HG02973 (cell line): ENCODE results near the gene ADARB1.

Experiments
- ATAC-seq: cut with Tn5 transposase; IDR thresholded peaks from one replicate; pipeline ENCODE4 v1.9.1; 2021; ENCODE audit warnings: moderate library complexity; ENCODE audit not compliant: unreplicated experiment

ADARB1 gene

DNA sequence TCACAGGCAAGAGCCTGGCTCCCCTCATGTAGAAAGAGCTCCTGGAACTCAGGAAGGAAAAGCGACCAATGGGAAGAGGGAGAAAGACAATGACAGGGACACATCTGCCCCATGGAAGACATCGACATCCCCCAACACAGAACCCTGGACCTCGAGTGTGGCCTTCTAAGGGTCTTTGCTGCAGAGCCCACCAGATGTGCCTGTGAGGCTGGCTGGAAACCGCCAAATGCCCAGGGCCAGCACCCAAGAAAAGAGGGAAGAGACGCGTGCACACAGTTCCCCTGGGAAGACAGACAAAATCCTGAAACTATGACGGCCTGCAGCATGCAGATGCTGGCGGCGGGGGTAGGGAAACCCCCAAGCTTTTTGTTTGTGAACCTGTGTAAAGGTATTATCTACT is 36.4 kb upstream of the ADARB1 start:
- ATAC-seq: no peak

DNA sequence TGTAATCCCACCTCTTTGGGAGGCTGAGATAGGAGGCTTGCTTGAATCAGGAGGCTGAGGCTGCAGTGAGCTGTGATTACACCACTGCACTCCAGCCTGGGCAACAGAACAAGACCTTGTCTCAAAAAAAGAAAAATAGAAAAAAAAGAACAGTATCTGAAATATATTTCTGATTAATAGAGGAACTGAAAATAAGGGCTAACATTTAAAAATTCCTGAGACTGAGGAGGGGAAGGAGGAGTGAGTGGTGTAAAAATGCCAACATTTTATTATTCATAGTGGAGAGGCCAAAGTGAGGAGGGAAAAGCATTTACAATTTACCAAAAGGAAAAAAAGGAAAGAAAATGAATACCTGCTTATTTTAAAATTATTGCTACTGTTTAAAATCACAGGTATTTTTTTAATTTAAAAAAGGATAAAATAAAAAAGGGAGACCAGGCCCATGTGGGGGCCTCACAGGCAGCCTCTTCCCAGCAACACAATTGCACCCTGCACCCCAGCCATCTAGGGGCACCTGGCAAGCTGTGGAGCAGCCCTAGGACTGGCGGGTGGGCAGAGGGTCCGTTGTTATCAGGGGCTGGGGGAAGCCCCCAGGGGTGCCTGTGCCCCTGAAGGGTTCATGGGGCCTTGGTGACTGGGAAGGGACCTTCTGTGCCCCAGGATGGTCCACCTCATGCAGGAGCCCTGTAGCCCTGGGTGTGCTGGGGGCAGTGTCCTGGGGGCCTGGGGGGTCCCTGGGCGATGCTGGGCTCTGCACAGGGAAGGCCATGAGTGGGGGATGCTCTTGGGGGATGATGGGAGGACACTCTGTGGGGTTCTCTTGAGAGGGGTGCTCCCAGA is 34.8 kb upstream of the ADARB1 start:
- no peak for ATAC-seq

DNA sequence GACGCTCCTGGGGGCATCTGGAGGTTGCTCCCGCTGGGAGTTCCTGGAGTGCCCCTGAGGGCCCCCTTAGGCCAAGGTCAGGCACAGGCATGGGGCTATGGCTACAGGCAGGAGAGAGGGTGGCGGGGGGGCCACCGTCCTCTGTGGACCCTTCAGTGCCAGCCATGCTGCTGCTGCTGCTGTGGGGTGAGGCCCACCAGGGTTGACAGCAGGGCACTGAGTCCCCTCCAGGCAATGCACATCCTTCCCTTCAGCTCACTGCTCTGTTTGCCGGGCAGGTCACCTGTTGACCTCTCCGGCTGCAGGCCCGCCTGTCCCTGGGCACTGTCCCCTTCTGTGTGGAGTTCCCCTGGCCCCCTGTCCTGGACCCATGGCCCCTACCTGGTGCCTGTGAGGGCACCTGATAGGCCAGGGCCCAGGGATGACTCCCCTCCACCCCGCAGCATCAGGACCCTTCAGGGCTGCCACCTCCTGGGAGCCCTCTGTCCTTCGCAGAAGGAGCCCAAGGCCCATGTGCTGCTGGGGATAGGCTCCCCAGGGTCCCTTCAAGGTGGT is 34.1 kb upstream of the ADARB1 start:
- no peak for ATAC-seq

DNA sequence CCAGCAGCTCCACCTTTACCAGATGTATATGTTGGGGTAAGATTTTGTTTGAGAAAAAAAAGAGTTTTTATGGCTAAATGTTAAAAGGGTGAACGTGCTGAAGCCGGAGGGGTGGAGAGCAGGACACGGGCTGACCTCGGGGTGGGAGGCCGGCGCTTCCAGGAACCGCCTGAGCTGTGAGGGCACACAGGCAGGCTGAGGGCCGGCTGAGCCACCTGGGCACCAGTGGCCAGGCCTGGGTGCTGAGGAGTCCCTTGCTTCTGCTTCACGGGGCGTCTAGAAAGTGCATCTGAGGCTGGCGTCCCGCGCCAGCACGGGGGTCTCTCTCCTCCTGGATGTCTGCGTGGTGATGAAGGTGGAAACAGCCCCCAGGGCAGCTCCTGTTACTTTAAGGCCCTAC is 33.6 kb upstream of the ADARB1 start:
- no peak for ATAC-seq

DNA sequence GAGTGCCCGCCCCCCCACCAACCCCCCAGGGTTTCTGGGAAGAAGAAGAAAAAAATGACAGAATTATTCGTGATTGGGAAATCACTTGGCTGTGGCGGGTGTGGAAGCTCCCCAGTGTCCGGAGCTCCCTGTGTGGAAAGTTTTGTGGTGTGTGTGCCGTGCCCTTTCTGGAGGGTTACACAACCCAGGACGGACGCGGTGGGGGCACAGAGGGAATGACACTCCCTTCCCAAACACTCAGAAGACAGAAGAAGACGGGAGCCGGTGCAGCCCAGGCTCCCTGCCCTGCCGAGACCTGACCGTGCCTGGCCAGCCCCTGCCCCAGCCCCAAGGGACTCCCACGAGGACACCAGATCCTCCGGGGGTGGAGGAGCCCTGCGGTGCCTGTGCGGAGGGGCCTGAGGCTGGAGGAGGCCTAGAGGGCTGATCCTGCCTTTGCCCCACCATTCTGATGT is 33.0 kb upstream of the ADARB1 start:
- ATAC-seq: no peak

DNA sequence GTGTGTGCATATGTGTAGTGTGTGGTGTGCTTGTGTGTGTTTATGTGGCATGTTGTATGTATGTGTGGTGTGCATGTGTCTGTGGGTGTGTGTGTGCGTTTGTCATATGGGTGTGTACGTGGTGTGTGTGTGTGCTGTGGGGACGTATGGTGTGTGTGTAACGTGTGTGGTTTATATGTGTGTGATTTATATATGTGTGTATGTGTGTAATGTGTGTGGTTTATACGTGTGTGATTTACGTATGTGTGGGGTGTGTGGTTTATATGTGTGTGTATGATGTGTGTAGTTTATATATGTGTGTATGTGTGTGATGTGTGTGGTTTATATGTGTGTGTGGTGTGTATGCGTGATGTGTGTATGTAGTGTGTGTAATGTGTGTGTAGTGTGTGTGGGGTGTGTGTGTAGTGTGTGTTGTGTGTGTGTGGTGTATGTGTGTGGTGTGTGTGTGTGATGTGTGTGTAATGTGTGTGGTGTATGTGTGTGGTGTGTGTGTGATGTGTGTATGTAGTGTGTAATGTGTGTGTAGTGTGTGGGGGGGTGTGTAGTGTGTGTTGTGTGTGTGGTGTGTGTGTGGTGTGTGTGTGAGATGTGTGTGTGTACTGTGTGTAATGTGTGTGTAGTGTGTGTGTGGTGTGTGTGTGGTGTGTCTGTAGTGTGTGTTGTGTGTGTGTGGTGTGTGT is 32.3 kb upstream of the ADARB1 start:
- ATAC-seq: no peak

DNA sequence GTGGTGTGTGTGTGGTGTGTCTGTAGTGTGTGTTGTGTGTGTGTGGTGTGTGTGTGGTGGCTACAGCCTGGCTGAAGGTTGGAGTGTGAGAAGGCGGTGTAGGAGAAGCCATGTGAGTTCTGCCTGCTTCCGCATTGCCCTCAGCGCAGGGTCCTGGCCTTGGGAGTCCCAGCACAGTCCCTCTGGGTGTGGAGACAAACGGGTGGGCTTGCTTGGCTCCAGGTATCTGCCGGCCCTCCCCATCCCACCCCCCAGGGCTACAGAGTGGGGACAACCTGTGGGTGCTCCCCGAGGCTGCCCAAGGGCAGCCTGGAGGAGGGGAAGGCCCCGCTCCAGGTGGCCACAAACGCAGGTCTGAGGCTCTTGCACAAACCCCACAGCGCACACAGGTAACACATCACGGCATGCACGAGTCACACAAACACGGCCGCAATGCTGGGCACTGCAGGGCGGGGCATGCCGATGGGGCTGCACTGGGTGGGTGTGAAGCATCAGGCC is 31.7 kb upstream of the ADARB1 start:
- ATAC-seq: no peak

DNA sequence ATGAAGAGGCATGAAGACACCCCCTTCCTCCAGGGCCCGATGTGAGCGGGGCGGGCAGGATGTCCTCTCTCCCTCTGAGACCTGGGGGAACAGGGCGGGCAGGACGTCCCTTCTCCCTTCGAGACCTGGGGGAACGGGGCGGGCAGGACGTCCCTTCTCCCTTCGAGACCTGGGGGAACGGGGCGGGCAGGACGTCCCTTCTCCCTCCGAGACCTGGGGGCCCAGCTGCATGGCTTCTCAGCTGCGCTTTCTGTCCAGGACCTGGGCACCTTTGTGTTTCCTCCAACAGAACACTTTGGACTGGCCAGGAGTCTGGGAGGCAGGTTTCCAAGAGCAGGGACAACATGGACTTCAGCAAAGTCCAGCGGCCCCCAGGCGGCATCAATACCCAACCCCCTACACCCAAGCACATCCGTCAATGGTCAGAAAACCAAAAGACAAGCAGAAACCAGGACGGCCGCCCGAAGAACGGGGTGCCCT is 30.8 kb upstream of the ADARB1 start:
- ATAC-seq: no peak

DNA sequence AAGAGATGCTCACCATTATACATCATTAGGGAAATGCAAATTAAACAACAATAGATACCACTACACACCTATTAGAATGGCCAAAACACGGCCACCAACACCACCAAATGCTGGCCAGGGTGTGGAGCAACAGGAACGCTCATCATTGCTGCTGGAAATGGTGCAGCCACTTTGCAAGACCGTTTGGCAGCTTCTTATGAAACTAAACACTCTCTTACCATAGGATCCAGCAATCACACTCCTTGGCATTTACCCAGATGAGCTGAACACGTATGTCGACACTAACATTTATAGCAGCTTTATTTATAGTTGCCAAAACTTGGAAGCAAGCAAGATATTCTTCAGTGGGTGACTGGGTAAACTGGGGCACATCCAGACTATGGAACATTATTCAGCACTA is 28.9 kb upstream of the ADARB1 start:
- no peak for ATAC-seq

DNA sequence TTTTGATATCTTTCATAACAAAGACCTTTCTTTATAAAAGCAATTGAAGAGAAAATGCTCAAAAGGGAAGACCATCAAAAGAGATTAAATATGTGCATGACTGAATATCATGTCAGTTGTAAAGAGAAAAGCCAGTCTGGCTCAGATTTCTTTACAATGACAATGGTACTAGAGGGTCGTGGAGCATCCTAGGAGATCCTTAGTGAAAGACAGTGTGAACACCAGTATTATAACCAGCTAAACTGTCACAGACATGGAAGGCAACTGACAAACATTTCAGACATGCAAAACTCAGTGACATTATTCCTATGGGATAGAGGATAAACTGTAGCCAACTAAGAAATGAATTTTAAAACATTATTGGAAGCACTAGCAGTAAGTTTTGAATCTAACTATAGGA is 27.1 kb upstream of the ADARB1 start:
- no peak for ATAC-seq

DNA sequence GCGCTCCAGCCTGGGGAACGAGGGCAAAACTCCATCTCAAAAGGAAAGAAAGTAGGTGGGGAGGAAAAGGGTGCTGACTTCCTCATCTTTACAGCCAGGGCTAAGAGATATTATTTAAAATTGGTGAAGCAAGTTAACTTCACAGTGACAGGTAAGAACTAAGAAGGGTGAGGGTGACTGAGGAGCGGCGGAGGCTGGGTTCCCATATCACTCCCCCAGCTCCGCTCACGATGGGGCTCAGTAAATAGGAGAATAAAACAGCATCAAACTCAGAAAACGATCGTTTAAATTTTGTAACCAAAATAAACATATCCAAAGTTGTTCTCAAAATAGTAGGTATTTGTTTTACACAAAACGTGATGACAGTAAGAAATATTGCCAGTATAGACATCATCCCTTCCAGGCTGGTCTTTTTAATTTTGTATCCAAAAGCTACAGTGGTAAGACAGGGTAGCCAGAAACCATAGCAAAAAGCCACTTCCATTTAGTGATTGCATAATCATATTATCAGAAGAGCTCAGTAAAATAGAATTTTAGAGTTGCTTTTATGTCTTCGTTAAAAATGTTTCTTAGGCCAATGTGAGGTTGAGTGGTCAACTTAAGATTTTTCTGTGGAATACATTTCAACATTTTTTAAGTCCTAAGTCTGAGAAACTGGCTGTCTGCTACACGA is 26.2 kb upstream of the ADARB1 start:
- ATAC-seq: no peak

DNA sequence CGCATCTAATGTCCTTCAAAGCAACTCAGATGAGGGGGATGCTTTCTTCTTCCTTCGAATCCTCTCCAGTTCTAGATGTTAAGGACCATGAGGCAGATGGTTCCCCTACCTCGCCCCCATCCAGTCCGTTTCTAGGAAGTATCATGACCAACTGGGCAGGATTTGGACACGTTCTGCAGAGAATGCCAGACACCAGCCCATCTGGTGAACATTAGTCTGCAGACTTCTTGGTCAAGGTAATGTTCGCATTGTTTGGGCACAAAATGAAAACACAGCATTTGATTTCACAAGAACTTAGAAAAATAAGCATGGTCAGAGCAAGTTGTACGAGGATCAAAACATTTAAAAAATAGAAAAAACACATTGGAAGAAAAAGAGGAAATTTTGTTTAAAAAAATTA is 25.4 kb upstream of the ADARB1 start:
- ATAC-seq: no peak

DNA sequence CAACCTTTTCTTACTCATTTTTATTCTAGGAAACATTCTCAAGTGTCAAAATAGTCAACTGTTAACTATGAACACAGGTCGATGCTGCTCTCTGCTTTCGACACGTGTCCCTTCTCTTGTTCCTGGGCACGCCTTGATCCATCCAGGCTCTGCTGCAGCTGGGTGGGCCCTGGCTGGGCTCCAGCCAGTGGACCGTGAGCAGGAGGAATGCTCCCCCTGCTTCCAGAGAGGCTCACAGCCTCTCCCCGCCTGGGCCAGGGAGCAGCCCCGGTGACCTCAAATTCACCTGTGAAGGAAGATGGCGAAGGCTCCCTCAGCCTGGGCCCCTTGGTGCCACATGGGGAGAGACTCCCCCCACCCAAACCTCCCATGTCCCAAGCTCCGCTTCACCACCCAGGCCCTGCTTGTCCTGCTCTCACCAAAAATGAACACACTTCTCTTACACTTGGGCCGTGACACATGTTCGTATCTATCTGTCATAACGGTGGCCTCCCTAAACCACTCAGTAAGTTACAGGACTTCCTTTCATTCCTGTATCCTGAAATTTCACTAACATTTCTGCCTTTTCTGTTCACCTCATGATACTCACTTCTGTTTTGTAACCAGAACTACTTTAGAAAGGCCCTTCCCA is 24.6 kb upstream of the ADARB1 start:
- ATAC-seq: no peak

DNA sequence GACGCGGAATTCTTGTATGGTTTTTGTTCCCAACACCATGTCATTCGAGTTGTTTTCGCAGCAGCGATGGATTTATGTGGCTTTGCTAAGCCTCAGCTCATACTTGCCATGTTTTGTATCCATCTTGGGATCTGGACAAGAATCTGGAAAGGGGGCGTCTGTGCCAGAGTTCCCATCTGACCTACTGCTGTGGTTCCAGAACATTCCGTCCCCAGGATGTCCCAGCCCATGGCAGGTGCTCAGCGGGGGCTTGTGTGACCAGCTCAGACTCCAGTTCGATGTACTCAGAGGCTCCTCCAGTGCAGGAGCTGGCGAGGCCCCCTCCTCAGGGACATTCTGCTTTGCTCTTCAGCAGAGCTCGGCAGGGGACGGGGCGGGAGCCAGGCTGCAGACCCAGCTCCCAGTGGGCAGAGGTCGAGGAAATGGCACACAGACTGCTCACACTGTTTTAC is 24.0 kb upstream of the ADARB1 start:
- no peak for ATAC-seq

DNA sequence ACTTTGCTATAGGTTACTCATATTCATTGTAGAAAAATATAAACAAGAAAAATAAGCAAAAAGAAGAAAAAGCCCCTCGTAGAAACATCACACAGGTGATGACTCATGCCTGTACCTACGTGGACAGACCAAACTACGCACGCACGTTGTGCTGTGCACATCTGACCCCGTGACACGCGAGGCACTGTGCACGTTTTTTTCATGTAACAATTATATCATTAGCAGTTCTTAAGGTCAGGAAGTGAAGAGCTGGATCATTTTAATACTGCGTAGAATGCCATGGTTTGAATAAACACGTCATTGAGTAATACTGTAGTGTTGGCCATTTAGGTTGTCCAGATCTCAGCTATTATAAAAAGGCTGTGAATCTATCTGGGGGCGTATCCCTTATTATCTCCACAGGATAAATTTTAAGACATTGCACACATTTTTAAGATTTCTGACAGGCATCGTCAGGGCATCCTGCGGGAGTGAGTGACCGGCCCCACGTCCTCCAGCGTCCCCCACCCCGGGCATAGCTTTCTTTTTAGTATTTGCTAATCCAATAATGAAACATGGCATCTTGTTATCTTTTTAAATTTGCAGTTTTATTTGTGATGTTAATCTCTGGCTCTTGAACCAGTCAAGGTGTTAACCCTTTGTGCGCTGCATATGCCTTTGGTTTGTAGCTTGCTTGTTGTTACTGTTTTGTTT is 23.4 kb upstream of the ADARB1 start:
- no peak for ATAC-seq

DNA sequence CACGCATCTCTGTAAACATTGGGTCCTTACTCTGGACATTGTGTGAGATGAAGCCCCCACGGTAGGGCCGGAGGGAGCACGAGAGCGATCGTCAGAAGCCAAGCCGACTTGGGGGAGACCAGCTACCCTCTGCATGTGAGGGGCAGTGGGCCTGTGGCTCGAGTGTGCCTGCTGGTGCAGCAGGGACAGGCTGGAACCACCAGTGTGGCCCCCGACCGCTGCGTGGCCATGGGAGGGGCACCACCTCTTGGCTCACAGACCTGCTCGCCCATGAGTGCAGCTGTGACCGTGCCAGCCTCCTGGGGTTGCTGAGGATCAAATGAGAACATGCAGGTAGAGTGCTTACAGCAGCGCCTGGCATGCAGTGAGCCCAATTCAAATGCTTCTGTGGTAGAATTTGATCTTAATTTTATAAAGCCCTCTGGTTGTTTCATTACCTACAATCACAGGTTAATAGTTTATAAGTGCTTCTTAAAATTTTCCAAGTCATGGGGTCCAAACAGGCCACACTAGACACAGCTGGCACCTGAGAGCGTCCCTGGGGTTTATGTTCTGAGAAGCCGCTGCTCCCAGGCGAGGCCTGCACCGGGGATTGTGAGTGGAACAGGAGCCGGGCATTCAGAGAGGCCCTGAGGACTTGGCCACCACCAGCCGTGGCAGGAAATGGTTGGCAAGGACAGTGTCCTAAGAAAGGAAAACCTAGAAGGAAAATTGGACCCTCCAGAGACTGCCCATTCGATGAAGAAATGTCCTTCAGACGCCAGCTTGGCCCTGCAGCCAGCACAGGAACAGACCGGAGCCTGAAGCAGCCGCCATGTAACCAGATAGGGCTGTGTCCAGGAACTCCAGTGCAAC is 22.6 kb upstream of the ADARB1 start:
- no peak for ATAC-seq

DNA sequence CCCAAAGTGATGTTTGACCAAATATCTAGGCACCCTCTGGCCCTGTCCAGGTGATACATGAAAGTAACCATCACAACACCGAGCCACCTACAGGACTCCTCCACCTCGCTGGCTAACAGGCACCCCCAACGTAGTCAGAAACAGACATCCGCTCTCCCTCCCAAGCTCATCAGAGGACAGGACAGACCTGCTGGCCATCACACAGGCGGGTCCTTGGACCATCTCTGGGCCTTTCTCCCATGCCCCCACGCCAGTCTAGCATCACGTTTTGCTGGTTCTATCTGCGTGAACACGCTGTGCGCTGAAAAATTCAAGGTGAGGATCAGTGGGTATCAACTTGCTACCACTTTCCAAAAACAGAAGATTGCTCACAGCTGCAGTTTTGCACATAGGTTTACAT is 21.4 kb upstream of the ADARB1 start:
- no peak for ATAC-seq

DNA sequence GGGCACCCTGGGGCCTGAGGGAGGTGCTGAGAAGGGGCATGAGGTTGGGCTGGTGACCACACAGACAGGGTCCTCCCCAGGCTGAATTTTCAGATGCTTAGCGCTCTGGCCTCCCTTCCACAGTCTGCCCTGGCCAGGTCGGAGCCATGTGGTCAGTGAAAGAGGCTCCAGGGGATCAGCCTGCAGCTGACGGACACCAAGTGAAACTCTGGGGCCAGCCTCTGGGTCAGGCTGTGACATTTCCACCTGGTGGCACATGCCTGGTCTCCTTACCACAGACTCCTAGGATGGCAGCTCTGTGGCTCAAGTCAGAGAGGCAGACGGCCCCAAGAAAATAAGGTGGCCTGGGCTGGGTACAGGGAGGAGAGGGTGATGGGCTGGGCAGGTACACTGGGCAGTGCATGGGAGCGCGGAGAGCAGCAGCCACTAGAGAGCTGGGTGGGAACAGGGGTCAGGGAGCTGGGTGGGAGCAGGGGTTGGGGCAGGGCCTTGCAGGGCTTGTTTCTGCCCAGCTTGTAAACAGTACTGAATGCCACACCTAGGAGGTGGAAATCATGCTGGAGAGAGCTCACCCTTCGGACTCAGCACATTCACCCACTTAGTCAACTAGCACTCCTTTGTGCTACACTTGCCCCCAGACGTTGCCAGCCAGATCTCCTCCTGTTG is 20.7 kb upstream of the ADARB1 start:
- ATAC-seq: no peak
